Astrocyte of the cerebellum (primary cell): ENCODE data around the gene DYDC1.
A peak's percentile ranks its signal among the peaks of the same experiment; 100 is the strongest.

Source experiments
- DNase-seq: peaks from one replicate; pipeline ENCODE4 v3.0.0-alpha.2; 2011; ENCODE audit warnings: low read depth
- H3K4me3 ChIP-seq: 2 replicates; pipeline ENCODE4 v1.5.1; 2011; ENCODE audit warnings: mild to moderate bottlenecking, low read depth, low read length, moderate library complexity
- CTCF ChIP-seq: IDR thresholded peaks from 2 replicates; pipeline ENCODE4 v1.5.1; 2012; ENCODE audit warnings: low read length, low read depth, moderate library complexity, mild to moderate bottlenecking; ENCODE audit errors: missing control alignments
- in situ Hi-C: cut with HindIII; loops from 2 replicates; pipeline ENCODE4 v1.10.0; 2017; ENCODE audit warnings: low sequenced_read_pairs

Gene DYDC1

GRCh38 chr10:80356989-80357850 lies 665 bp upstream of the DYDC1 start:
- peak overlapping the region; percentile 41 for H3K4me3 ChIP-seq
- in situ Hi-C loops: no loop called here
- TF ChIP-seq CTCF: no peak
- no peak for DNase-seq

GRCh38 chr10:80351220-80351619 lies 5.3 kb downstream of the DYDC1 start:
- no peak for TF ChIP-seq CTCF
- H3K4me3 ChIP-seq: no peak overlapping the region
- no peak for DNase-seq
- in situ Hi-C loops: no loop called here

- no peak for DNase-seq
- in situ Hi-C loops: no loop called here
- no peak overlapping the region for H3K4me3 ChIP-seq
- no peak for TF ChIP-seq CTCF
These were observed 6.3 kb downstream of the DYDC1 start for GRCh38 chr10:80350251-80350650.

DNA sequence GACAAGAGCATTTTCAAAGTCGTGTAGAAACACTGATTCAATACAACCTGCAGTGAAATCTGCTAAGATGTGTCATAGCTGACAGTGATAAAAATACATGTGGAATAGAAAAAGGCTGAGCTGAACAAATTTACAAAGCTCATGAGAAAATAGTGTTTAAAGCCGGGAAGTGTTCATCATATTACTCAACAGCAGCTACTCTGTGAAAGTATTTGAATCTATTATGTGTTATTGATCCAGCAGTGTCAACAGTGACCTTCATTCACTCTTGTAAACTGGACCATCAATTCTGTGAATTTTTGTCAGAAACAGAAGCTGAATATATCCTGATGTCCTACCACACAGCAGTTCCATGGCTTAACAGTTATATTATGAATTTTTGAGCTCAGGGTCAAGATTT lies 11.6 kb downstream of the DYDC1 start:
- no peak for TF ChIP-seq CTCF
- in situ Hi-C loops: no loop called here
- no peak overlapping the region for H3K4me3 ChIP-seq
- DNase-seq: no peak

DNA sequence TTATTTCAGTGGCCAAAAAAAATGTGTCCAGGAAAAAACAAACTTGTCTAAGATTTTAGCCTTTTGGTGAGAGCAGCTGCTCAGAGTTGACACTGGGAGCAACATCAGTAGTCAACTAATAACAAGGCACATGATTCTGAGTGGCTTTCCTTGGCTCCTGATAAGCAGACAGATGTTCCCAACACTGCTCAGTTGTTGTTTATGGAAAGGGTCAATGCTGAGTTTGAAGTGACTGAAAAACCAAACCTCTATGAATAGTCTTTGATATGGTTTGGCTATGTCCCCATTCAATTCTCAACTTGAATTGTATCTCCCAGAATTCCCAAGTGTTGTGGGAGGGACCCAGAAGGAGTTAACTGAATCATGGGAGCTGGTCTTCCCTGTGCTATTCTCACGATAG lies 12.3 kb downstream of the DYDC1 start:
- in situ Hi-C loops: no loop called here
- no peak overlapping the region for H3K4me3 ChIP-seq
- no peak for DNase-seq
- TF ChIP-seq CTCF: no peak

DNA sequence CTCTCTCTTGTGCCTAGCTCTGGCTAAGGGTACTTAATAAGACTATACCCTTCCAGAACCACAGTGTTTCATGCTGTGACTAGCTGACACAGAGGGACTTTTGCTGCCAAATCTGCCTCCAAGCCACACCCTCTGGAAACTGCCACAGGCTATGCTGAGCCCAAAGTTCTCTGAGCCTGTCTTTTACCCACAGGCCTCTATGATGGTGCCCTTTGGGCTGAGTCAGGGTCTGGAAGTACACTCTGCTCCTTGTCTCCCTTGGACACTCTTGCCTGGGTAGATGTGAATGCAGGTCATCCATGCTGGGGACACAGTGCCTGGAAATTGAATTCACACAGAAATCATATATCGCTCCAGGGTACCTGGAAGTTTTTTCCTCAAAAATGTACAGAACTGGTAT lies 22.6 kb downstream of the DYDC1 start:
- no peak for DNase-seq
- in situ Hi-C loops: no loop called here
- TF ChIP-seq CTCF: no peak
- H3K4me3 ChIP-seq: no peak overlapping the region

DNA sequence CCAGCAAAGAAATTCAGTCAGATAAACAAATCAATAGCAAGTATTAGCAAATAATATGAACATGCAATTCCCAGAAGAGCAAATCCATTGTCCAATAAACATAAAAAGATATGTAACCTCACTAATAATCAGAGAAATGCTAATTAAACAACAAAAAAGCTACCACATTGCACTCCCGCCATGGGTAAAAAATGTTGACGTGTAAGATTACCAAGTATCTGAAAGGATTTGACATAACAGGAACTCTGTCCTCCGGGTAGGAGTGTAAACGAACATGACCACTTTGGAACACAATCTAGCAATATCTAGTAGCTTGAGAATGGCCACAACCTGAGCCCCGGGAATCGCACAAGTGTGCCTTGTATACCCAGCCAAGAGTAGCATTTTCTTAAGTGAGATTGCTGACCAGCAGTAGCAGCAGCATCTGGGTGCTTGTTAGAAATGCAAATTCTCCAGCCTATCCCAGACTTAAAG lies 31.6 kb downstream of the DYDC1 start:
- in situ Hi-C loops: no loop called here
- TF ChIP-seq CTCF: no peak
- no peak overlapping the region for H3K4me3 ChIP-seq
- no peak for DNase-seq
